Stimulated activated CD4-positive, alpha-beta T cell treated with anti-CD3 and anti-CD28 coated beads, Interleukin-12 subunit alpha, Interleukin-12 subunit beta, amount 100 ng/mL, for 4 hours (primary cell): ENCODE results near the gene CACNB2.

Source experiments
- DNase-seq: peaks from one replicate; pipeline ENCODE4 v3.0.0-alpha.2; 2020

Gene CACNB2

DNA sequence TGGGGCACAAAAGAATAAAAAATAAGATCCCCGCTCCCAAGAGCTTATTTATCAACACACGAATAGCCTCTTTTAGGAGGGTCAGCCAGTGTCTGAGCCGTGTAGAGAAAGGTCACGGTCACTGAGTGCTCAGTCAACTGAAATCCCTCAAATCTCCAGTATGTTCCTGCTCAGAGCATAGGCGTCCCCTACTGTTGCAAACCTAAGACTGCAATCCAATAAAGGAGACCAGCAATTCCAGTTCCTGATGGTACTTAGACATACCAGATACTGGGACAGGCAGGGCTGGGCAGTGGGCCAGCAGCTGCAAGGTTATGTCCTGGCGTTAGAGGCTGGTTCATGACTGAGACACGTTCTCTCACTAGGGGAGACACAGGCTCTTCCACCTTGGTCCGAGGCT is 93.6 kb downstream of the CACNB2 start:
- no peak for DNase-seq

GRCh38 chr10:18235477-18235876 is 95.3 kb downstream of the CACNB2 start:
- no peak for DNase-seq

DNA sequence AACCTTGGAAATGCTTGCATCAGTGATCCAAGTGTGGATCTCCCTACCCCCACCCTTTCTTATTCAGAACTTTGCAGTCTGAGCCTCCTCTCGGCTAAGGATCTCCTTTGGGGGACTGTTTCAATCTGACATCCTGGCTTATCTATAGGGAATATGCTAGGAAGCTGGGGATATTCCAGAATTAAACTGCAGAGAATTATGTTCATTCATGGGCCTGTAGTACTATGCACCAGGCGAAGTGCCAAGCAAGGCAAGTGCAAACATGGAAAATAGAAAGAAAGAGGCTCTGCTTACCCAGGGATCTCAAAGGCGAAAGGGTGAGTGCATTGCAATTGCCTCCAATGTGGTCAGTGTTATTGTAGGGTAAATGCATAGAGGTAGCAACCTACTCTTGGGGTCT is 96.5 kb downstream of the CACNB2 start:
- DNase-seq: no peak

- DNase-seq: no peak
Observed at GRCh38 chr10:18238870-18239485, 98.8 kb downstream of the CACNB2 start.

DNA sequence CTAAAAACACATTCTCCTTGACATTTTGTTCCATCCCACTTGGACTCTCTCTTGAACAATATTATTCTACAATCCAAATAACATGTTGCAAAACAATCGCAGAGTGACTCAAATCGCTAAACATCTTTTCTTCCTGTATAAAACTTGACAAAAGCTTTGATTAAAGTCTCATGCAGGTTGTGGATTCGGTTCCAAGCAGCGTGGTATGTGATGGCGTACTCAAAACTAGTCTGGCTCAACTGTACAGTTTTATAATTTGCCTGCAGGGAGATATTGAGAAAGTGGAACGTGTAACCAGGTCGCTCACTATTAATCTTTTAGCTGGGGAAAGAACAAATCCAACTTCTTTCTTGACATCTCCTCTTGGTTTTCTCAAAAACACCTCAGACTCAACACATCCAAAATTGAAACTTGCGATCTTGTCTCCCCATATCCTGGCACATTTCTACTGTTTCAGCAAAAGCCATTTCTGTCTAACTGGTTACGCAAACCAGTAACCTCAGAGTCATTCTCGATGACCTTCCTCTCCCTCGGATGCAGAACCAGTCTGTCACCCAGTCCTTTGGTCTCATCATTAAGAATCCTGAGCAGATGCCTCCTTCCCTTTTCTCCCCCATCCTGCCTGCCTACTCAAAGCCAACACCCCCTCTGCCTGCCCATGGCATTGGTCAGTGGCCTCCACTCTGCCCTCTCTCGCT is 100.1 kb downstream of the CACNB2 start:
- DNase-seq: no peak

GRCh38 chr10:18246967-18247366 is 106.7 kb downstream of the CACNB2 start:
- no peak for DNase-seq

- DNase-seq: no peak
Observed at GRCh38 chr10:18252086-18252485, 111.9 kb downstream of the CACNB2 start.

DNA sequence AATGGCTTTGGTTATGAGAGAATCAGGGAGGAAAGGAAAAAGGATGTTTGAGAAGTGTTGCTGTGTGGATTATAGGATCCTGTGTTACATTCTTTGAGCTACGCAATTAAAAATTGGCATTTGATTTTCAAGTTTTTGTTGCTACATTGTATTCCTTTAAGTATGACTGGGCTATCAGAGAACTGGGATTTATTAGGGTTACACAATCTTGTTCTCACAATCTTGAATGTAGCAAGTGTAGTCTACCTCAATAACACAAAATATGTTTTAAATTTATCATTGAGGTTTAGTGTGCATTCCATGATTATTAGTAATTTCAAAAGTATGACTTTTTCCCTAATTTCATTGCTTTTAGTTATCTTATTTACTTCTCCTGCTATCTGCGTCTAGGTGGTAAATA is 113.9 kb downstream of the CACNB2 start:
- DNase-seq: no peak

- DNase-seq: no peak
Observed at GRCh38 chr10:18254692-18255091, 114.5 kb downstream of the CACNB2 start.

GRCh38 chr10:18260310-18260922 is 120.2 kb downstream of the CACNB2 start:
- no peak for DNase-seq

GRCh38 chr10:18261063-18261610 is 120.9 kb downstream of the CACNB2 start:
- DNase-seq: no peak

- no peak for DNase-seq
Observed at GRCh38 chr10:18261768-18262231, 121.6 kb downstream of the CACNB2 start.

- no peak for DNase-seq
Observed at GRCh38 chr10:18264466-18265050, 124.3 kb downstream of the CACNB2 start.

DNA sequence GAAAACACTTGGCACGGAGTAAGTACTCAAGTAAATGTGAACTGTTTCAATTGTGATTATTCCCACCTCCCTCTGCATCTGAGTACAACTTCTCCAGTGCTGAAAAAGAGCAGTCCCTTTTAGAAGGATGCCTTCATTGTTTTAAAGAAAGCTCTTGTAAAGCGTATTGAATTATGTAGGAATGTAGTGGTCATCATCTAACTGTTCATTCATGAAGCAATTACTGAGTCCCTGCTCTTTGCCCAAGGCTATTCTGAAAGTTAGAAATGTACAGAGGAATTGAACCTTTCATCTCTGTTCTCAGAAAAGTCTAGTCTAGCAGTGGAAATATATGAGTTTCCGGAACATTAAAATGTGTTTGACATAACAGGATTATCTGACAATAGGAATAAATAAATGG is 127.8 kb downstream of the CACNB2 start:
- no peak for DNase-seq

DNA sequence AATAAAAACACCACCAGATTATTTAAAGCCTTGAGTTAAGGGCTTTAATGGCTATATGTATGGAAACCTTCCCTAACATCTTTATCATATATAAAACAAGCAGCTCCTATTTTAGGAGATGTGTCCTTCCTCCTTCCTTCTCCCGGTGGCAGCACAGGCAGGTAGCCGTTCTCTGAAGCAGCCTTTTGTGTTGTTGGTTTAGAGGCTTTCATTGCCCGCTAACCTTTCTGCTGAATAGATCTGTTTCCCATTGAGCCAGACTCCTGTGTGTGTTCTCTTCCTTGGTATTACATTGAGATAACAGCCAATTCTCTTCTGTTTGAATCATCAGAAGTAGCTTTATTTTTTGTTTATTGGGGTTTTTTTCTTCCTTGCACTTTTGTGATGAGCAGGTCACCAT is 131.3 kb downstream of the CACNB2 start:
- no peak for DNase-seq

DNA sequence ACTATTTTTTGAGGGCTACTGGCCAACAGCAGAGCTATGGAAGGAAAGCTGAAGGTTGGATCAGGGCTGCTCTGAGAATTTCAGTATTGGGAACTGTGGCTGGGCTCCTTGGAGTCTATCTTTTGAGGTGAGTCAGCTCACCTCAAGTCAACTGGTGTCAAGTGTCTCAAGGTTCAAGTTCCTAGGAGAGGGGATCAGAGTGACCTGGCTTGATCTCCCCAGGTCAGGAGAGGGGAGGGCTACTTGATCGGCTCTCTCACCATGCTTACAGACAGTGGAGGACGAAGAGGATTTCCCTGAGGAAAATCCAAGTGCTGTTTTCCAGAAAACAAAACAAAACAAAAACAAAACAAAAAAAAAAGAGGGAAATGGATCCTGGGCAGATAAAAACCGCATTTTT is 132.8 kb downstream of the CACNB2 start:
- no peak for DNase-seq

- no peak for DNase-seq
Observed at GRCh38 chr10:18278181-18278580, 138.0 kb downstream of the CACNB2 start.

DNA sequence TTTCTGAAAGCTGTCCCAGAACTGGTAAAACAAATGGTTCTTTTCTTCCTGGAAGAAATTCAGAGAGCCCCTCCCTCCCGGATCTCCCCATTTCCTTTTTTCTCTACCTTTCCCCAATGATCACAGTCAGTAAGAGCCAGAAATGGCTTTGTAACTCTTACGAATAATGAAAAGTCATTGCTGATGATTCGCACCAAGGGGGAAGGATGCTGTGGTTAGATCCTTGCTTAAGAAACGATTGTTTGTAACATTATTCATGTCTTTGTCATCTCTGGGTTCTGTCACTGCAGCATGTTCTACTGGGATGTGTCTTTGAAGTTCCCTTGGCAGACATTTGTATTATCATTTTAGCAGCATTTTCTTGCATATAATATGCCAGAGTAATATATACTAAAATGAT is 138.9 kb downstream of the CACNB2 start:
- no peak for DNase-seq

GRCh38 chr10:18282094-18282493 is 141.9 kb downstream of the CACNB2 start:
- no peak for DNase-seq

DNA sequence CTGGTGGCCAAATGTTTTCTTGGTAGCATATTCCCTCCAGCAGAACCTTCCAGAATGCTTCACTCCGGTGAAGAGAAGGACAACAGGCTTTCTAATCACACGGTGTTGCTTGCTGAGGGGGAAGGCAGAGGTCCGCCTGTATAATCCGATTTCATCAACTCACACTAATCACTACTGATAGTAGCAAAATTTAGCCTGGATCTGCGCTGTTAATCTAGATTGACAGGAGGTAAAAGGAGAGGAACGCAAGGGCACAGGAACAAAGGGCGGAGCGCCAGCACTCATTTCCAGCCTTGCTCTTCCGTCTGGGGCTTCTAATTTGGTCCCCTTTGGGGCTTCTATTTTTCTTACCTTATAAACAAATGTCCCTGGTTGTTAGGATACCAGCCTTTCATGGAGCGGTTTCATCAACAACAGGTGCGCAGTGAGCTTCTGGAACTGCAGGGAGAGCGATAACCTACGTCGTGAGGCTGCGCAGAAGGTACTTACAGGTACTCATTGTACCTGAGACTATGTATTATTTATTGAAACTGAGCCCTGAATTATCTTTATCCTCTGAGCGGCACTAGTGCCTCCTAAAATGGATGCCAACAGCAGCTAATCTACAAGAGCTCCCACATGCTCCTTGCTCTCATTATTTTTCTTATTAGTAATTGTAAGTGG is 150.6 kb downstream of the CACNB2 start:
- no peak for DNase-seq

DNA sequence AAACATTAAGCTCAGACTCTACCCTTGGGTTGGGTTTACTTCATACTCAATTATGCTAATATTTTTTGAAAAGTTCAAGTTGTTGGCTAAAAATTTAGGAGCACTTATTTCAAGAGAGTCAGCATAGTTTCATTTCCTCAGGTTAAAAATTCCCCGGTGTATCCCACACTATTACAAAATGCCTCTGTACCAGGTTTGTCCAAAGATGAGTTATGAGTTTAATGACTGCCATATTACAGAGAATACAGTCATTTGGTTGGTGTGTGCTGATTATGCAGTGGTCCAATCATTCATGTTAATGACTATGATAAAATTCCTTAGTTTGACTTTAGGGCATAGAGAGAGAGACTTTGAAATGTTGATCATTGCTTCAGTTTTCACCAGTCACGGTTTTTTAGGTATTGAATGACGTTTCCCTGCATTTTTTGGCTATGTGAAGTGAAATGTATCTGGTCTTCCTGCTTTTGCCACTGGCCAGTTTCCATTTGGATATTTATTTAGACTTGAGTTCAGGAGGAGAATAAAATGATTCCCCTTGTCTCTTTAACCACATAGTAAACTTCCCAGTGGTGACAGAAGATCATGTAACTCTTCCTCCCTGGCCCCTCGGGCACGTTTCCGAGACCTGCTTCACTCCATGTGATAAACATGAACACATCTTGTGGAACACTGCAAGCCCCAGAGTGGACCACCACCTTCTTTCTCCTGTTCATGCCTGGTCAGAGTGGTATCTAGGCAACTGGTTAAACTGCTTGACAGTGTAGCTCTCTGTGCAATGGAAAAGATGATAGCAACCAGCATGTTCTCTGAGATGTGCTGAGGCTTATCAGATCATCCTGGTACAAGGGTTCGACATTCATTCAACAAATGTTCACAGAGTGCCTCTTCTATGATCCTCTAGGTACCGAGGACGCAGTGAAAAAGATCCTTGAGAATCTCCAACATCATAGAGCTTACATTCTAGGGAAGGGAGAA is 153.6 kb downstream of the CACNB2 start:
- DNase-seq: no peak

DNA sequence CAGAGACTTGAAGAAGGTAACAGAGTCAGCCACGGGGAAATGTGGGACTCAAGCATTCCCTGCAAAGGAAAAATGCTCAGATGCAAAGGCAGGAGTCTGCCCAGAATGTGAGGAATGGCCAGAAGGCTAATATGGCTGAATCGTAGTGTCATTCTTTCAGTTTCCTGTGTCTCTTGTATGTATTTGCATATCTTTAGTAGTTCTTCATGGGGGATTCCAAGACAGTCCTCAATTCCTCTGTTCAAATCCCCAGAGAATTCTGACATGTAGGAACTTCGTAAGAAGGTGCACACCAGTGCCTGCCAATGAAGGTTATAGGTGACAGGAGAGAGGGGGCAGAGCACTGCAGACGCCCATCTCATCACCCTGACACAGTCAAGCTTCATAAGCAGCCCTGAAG is 154.4 kb downstream of the CACNB2 start:
- DNase-seq: no peak
